GM20000 (cell line): ENCODE data around the gene UCHL3.

Experiments used
- DNase-seq: peaks from one replicate; pipeline ENCODE4 v3.0.0; 2012; ENCODE audit warnings: low spot score
- TF ChIP-seq, protein P1 (sequence below): IDR thresholded peaks from 2 replicates; pipeline ENCODE4 v1.5.1; 2012; ENCODE audit warnings: mild to moderate bottlenecking, control low read depth; ENCODE audit errors: extremely low read depth, missing control alignments

The UCHL3 gene

DNA sequence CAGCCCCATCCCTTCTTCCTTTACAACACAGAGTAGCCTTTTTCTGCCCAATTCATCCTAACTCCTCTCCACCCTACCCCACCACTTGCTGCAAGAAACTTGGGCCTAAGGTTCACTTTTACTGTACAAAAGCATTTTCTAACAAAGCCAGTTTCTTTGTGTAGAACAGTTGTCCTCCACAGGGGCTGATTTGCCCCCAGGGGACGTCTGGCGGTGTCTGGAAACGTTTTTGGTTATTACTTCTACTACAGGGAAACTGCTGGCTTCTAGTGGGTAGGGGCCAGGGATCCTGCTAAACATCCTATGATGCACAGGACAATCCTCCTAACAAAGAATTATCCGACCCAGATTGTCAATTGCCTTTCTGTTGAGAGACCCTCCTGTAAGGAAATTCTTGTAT is 79.2 kb downstream of the UCHL3 start:
- DNase-seq: no peak
- TF ChIP-seq, protein P1, sequence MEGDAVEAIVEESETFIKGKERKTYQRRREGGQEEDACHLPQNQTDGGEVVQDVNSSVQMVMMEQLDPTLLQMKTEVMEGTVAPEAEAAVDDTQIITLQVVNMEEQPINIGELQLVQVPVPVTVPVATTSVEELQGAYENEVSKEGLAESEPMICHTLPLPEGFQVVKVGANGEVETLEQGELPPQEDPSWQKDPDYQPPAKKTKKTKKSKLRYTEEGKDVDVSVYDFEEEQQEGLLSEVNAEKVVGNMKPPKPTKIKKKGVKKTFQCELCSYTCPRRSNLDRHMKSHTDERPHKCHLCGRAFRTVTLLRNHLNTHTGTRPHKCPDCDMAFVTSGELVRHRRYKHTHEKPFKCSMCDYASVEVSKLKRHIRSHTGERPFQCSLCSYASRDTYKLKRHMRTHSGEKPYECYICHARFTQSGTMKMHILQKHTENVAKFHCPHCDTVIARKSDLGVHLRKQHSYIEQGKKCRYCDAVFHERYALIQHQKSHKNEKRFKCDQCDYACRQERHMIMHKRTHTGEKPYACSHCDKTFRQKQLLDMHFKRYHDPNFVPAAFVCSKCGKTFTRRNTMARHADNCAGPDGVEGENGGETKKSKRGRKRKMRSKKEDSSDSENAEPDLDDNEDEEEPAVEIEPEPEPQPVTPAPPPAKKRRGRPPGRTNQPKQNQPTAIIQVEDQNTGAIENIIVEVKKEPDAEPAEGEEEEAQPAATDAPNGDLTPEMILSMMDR: no peak

DNA sequence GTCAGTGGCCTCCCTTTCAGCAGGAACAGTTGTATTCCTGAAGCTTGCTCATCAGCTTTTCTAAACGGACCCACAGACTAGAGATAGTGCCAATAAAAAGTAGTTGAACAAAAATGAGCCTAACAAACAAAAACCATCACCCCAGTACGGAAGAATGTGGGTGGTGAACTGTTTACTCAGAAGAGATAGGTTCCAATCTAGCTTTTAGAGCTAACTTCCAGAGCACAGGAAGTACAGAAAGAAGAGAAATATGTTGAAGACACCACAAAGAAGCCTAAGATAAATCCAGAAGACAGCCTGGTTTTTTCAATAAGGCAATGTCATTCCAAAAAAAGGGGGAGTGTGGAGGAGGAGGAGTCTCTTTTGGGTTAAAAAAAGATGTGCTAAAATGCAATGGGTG is 83.7 kb downstream of the UCHL3 start:
- TF ChIP-seq, protein P1: no peak
- no peak for DNase-seq

DNA sequence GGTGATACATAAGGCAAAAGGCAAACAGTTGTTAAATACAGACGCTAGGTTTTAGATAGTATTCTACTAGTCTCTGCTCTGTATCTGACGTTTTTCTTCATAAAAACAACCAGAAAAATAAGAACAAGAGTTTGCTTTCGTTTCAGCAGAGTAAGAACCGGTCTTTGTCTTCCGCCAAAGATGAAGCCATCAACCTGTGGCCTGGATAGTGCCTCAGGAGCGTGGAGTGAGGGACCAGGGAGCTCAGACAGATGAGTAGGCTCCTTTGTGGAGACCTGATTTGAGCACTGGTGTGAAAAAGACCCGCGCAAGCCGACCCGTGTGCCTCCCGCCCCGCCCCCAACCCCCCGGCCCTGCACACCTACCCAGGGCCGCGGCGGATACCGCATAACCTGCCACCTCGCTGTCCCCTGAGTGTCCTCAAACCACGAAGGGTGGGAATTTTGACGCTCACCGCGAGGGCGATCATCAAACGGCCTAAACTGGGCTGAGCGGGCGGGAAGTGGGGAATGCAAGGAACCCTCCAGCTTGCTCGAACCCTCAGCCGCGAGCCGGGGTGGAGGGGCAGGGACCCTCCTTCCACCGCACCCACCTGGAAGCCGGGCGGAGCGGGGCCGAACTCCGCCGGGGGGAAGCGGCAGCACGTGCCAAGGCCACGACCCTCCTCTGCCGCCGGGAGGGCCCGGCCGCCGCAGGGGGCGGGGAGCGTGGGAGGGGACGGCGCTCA is 85.7 kb downstream of the UCHL3 start:
- TF ChIP-seq, protein P1: no peak
- DNase-seq: no peak

DNA sequence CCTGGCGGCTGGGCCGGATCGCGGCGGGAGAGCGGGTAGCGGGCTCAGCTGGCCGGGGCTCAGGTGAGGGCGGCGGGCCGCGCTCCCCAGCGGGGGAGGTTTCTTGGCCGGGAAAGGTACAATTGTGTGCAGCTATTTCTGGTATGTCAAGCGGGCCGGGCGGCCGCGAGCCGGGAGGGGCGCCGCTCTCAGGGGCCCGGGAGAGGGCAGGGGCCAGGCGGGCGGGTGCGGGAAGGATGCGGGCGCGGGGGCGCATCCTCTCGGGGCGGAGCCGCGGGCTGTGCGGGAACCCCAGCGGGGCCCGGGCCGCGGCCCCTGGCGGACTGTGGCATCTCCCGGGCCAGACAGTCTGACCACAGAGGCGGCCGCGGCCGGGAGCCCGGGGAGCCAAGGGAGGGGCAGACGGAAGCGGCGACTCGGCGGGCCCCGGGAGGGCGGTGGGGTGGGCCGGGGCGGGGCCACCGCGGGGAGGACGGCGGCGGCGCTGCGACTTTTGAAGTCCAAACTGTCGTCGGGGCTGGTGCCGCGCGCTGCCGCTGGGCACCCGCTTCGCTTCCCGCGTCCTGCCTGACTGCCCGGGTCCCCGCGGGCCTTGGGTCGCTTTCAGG is 86.3 kb downstream of the UCHL3 start, which contains the start of gene LMO7:
LMO7 (plus strand) TSS at position 503 of the 608 bp plus-strand sequence. CDS start 328 bp downstream, outside the sequence.
- TF ChIP-seq, protein P1: no peak
- peak; percentile 89 for DNase-seq

DNA sequence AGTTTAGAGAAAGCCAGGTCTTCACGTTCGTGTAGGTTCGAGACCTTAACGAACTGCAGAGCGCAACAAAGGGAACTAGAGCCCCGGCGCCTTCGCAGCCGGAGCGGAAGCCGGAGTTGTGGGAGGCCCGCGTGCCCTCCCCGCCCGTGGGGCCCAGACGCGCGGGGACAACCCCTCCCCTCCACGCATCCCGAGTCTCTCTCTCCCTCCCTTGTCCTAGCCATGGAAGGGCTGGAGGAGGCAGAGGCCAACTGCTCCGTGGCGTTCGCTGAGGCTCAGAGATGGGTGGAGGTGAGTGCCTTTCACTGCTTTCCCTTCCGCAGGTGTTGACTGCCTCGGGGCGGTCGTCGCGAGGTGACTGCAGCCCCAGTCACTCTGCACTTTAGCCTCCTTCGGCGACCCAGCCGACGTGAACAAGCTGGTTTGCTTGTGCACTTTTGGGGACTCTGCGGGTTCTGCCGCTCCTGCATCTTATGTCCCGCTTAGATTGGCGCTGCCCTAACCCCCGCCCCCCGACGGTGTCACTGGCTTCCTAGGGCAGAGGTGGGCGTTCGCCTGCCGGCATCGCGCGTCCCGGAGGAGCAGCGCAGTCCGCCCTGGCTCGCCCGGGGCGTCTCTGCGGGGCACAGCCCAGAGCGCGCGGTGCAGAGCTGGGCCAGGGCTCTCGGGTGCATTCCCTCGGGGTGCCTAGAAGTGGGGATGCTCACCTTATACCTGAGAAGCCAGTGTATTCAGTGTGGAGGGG is 87.0 kb downstream of the UCHL3 start:
- DNase-seq: peak; percentile 75
- TF ChIP-seq, protein P1: no peak

DNA sequence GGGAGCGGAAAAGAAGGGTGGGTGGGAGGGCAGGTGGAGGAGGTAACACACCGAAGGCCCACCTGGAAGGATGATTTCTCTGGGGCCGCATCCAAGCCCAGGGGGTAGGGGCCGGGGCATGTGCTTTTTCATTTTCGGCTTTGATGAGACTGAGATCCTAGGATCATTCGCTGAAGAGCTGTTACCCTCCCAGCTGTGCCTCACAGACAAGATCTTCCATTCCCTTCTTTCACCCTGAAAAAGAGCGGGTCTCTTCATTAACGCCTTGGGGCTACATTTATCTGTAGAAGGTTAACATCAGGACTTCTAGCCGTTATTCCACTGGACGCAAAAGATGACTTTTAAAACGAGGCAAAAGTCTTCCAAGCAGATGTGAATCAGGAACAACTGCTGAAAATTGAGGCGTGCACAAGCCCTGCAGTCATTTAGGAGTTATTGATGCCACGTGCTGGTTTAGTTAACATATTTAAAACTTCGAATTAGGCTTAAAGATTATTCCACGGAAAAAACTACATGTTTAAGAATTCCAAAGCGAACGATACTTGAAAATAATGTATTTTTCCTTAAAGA is 87.7 kb downstream of the UCHL3 start:
- DNase-seq: peak; percentile 22
- TF ChIP-seq, protein P1: no peak
